ENCODE measurements around the gene CNTN5. TPM values are rescaled to one million over a fixed set of nuclear protein-coding genes. Genes with fewer than 3 reads are reported as not detected.

Gene CNTN5
- total RNA-seq, 6 donors from 2014 or later = 0.13 to 1.0 (median 0.57) TPM; not detected in 2

- no peak for ATAC-seq (ENCODE audit: low FRiP score in 2 of 2)
- Histone ChIP-seq H3K36me3 (no peaks in the 10 kb centered on the region), H3K4me1 (no peaks in the 10 kb centered on the region), H3K27ac (no peak overlapping the region), H3K27me3 (no peaks in the 10 kb centered on the region), H3K9me3 (no peaks in the 10 kb centered on the region), H3K4me3 (no peak overlapping the region)
- 80 to 82% methylated on average over 4 of the region's 4 CpGs for WGBS, 2 donors
- no peak for DNase-seq
- TF ChIP-seq CTCF (IDR thresholded peaks at IDR 0.05) (no peak), EP300 (IDR thresholded peaks at IDR 0.05) (no peak), POLR2AphosphoS5 (IDR thresholded peaks at IDR 0.05) (no peak), POLR2A (IDR thresholded peaks at IDR 0.05) (no peak)
These were observed 895.3 kb downstream of the CNTN5 start for GRCh38 chr11:99916078-99916477.

GRCh38 chr11:99918761-99919160 is 898.0 kb downstream of the CNTN5 start:
- H3K4me3 ChIP-seq = no peak overlapping the region
- H3K4me1 ChIP-seq = no peaks in the 10 kb centered on the region
- H3K27me3 ChIP-seq = no peaks in the 10 kb centered on the region
- DNase-seq = no peak
- no peak for ATAC-seq (ENCODE audit: low FRiP score in 2 of 2)
- no peak overlapping the region for H3K27ac ChIP-seq
- no peak for TF ChIP-seq CTCF (IDR thresholded peaks at IDR 0.05)
- TF ChIP-seq EP300 (IDR thresholded peaks at IDR 0.05) = no peak
- TF ChIP-seq POLR2A (IDR thresholded peaks at IDR 0.05) = no peak
- TF ChIP-seq POLR2AphosphoS5 (IDR thresholded peaks at IDR 0.05) = no peak
- no peaks in the 10 kb centered on the region for H3K9me3 ChIP-seq
- 73 to 84% methylated on average over 3 of the region's 3 CpGs for WGBS, 2 donors
- no peaks in the 10 kb centered on the region for H3K36me3 ChIP-seq

- WGBS, 2 donors = 84 to 88% methylated on average over 3 of the region's 3 CpGs
- no peak for DNase-seq
- Histone ChIP-seq H3K9me3 (no peaks in the 10 kb centered on the region), H3K4me3 (no peak overlapping the region), H3K36me3 (no peaks in the 10 kb centered on the region), H3K27ac (no peak overlapping the region), H3K27me3 (no peaks in the 10 kb centered on the region), H3K4me1 (no peaks in the 10 kb centered on the region)
- no peak for ATAC-seq (ENCODE audit: low FRiP score in 2 of 2)
- TF ChIP-seq EP300 (IDR thresholded peaks at IDR 0.05) (no peak), CTCF (IDR thresholded peaks at IDR 0.05) (no peak), POLR2AphosphoS5 (IDR thresholded peaks at IDR 0.05) (no peak), POLR2A (IDR thresholded peaks at IDR 0.05) (no peak)
These were observed 900.2 kb downstream of the CNTN5 start for GRCh38 chr11:99920956-99921355.

GRCh38 chr11:99925968-99926367 is 905.2 kb downstream of the CNTN5 start:
- H3K4me1 ChIP-seq = no peaks in the 10 kb centered on the region
- no peak overlapping the region for H3K27ac ChIP-seq
- H3K4me3 ChIP-seq = no peak overlapping the region
- no peak for TF ChIP-seq EP300 (IDR thresholded peaks at IDR 0.05)
- no peak for TF ChIP-seq POLR2AphosphoS5 (IDR thresholded peaks at IDR 0.05)
- no peak for TF ChIP-seq CTCF (IDR thresholded peaks at IDR 0.05)
- no peak for TF ChIP-seq POLR2A (IDR thresholded peaks at IDR 0.05)
- H3K9me3 ChIP-seq = peaks cover 0 to 7% (median 2%) of the 10 kb centered on the region in 4 donors
- no peaks in the 10 kb centered on the region for H3K36me3 ChIP-seq
- no peaks in the 10 kb centered on the region for H3K27me3 ChIP-seq
- ATAC-seq (ENCODE audit: low FRiP score in 2 of 2) (no peak), DNase-seq (no peak)
- WGBS, 2 donors = 0% methylated on average over 1 of the region's 1 CpG; no CpG with 5 or more reads in 1 of the 2 donors

GRCh38 chr11:99932684-99933083 is 911.9 kb downstream of the CNTN5 start:
- no peak overlapping the region for H3K4me3 ChIP-seq
- no peak for TF ChIP-seq POLR2AphosphoS5 (IDR thresholded peaks at IDR 0.05)
- TF ChIP-seq CTCF (IDR thresholded peaks at IDR 0.05) = no peak
- no peak for TF ChIP-seq EP300 (IDR thresholded peaks at IDR 0.05)
- TF ChIP-seq POLR2A (IDR thresholded peaks at IDR 0.05) = no peak
- H3K9me3 ChIP-seq = peaks cover 0 to 7% (median 2%) of the 10 kb centered on the region in 4 donors
- WGBS, 2 donors = 68 to 74% methylated on average over 2 of the region's 2 CpGs
- H3K27me3 ChIP-seq = no peaks in the 10 kb centered on the region
- no peak for ATAC-seq (ENCODE audit: low FRiP score in 2 of 2)
- no peak for DNase-seq
- H3K36me3 ChIP-seq = no peaks in the 10 kb centered on the region
- H3K27ac ChIP-seq = no peak overlapping the region
- H3K4me1 ChIP-seq = no peaks in the 10 kb centered on the region

Measured in upper lobe of left lung (tissue), 6 donors.